Measurements from ENCODE around the gene MTOR. TPM values are rescaled to one million over a fixed set of nuclear protein-coding genes. Genes with fewer than 3 reads are reported as not detected.

The MTOR gene
- total RNA-seq, 1 donor from 2014 or later: 66.3 TPM

GRCh38 chr1:11062965-11063401, 199.4 kb downstream of the MTOR start:
- H3K36me3 Mint-ChIP-seq (ENCODE audit: insufficient read depth): peaks cover 28% of the 10 kb centered on the region
- no peak overlapping the region for H3K4me3 Mint-ChIP-seq (ENCODE audit: low read depth)
- H3K27me3 Mint-ChIP-seq: no peaks in the 10 kb centered on the region
- H3K9me3 Mint-ChIP-seq (ENCODE audit: low read depth): no peaks in the 10 kb centered on the region
- TF ChIP-seq CTCF (IDR thresholded peaks at IDR 0.05; ENCODE audit: unreplicated experiment): no peak
- H3K27ac Mint-ChIP-seq: no peak overlapping the region
- no peak for DNase-seq (ENCODE audit: low spot score, unreplicated experiment)
- H3K4me1 Mint-ChIP-seq (ENCODE audit: low read depth): peaks cover 10% of the 10 kb centered on the region

GRCh38 chr1:11061652-11062365, 200.5 kb downstream of the MTOR start:
- Mint-ChIP-seq H3K36me3 (ENCODE audit: insufficient read depth) (peaks cover 27% of the 10 kb centered on the region), H3K27ac (no peak overlapping the region), H3K9me3 (ENCODE audit: low read depth) (no peaks in the 10 kb centered on the region), H3K4me1 (ENCODE audit: low read depth) (peaks cover 10% of the 10 kb centered on the region), H3K27me3 (no peaks in the 10 kb centered on the region), H3K4me3 (ENCODE audit: low read depth) (peak overlapping the region; percentile 19)
- TF ChIP-seq CTCF (IDR thresholded peaks at IDR 0.05; ENCODE audit: unreplicated experiment): no peak
- no peak for DNase-seq (ENCODE audit: low spot score, unreplicated experiment)

- Mint-ChIP-seq H3K27ac (peak within 1 kb of the TSS; percentile 95), H3K27me3 (no peaks in the 10 kb centered on the region), H3K4me3 (ENCODE audit: low read depth) (peak within 1 kb of the TSS; percentile 92), H3K4me1 (ENCODE audit: low read depth) (peaks cover 10% of the 10 kb centered on the region), H3K36me3 (ENCODE audit: insufficient read depth) (peaks cover 15% of the 10 kb centered on the region), H3K9me3 (ENCODE audit: low read depth) (no peaks in the 10 kb centered on the region)
- DNase-seq (ENCODE audit: low spot score, unreplicated experiment): peak; percentile 84
- peak; percentile 60 for TF ChIP-seq CTCF (IDR thresholded peaks at IDR 0.05; ENCODE audit: unreplicated experiment)
Observed at GRCh38 chr1:11059968-11060830, 202.2 kb downstream of the MTOR start, which contains the start of gene SRM. Gene SRM (minus strand): TSS chr1:11060018. CDS start chr1:11059943, 75 bp downstream.

GRCh38 chr1:11059155-11059967, 203.0 kb downstream of the MTOR start:
- peak overlapping the region; percentile 92 for H3K4me3 Mint-ChIP-seq (ENCODE audit: low read depth)
- H3K27me3 Mint-ChIP-seq: no peaks in the 10 kb centered on the region
- no peaks in the 10 kb centered on the region for H3K9me3 Mint-ChIP-seq (ENCODE audit: low read depth)
- no peak for TF ChIP-seq CTCF (IDR thresholded peaks at IDR 0.05; ENCODE audit: unreplicated experiment)
- H3K4me1 Mint-ChIP-seq (ENCODE audit: low read depth): peaks cover 10% of the 10 kb centered on the region
- H3K36me3 Mint-ChIP-seq (ENCODE audit: insufficient read depth): peaks cover 13% of the 10 kb centered on the region
- DNase-seq (ENCODE audit: low spot score, unreplicated experiment): peak; percentile 39
- peak overlapping the region; percentile 95 for H3K27ac Mint-ChIP-seq

Data from progenitor cell of endocrine pancreas (in vitro differentiated cells).